ENCODE measurements around the gene LZTR1.

GRCh38 chr22:20964090-20964798 lies 17.9 kb upstream of the LZTR1 start:
- no peak for TF ChIP-seq POLR2AphosphoS5 (IDR thresholded peaks at IDR 0.05; ENCODE audit: borderline replicate concordance, low read depth, low read length)
- TF ChIP-seq EZH2 (IDR thresholded peaks at IDR 0.05) = no peak
